GM12878 (cell line): ENCODE results near the gene LATS2. TPM values are rescaled to one million over a fixed set of nuclear protein-coding genes. Genes with fewer than 3 reads are reported as not detected.
"Not testable (repeated sequence)": the region's sequence is repeated elsewhere in the genome, so short reads cannot be mapped to it uniquely, and the experiment has no call there.

Source experiments
- ATAC-seq: fragments of 200-7000 bp; cut with Tn5 transposase; 3 replicates; pipeline ENCODE4 v1.9.1; 2020; ENCODE audit warnings: mild to moderate bottlenecking, moderate library complexity
- BruUV-seq: library from RNA; stranded (reverse); fragments of 400-500 nt; replicated peaks from 2 replicates; lab custom pipeline; 2021; lab: Mats Ljungman, UMichigan
- CTCF ChIA-PET: fragments of 300-600 bp; sonication (Branson Sonifier 250); formaldehyde crosslinking; extraction: SDS; loops from one replicate; lab custom pipeline; 2021; ENCODE audit warnings: inconsistent platforms; lab: Yijun Ruan, JAX
- POLR2A ChIA-PET: fragments of 350-600 bp; formaldehyde crosslinking; extraction: SDS; loops from one replicate; lab custom pipeline; 2021; ENCODE audit warnings: inconsistent platforms; lab: Charles Lee
- RAD21 ChIA-PET: fragments of 300-600 bp; sonication (Branson Sonifier 250); formaldehyde crosslinking; loops from one replicate; lab custom pipeline; 2023; ENCODE audit warnings: antibody characterized with exemption; ENCODE audit not compliant: unreplicated experiment; lab: Charles Lee
- SMC1A ChIA-PET: fragments of 300-600 bp; sonication (Branson Sonifier 250); formaldehyde crosslinking; loops from one replicate; lab custom pipeline; 2023; ENCODE audit not compliant: unreplicated experiment, uncharacterized antibody; lab: Charles Lee
- DNase-seq: peaks from one replicate; pipeline ENCODE4 v3.0.0-alpha.2; 2011; ENCODE audit warnings: low read depth, low spot score
- FAIRE-seq: peaks from 3 replicates; lab custom pipeline; 2011; peaks lifted over from hg19 to GRCh38; lab: Jason Lieb, UNC
- H2AFZ ChIP-seq: 2 replicates; pipeline ENCODE4 v1.6.0; 2011; ENCODE audit warnings: low read depth, low read length, control low read depth; ENCODE audit not compliant: control insufficient read depth
- H3K27ac ChIP-seq: 2 replicates; pipeline ENCODE4 v1.5.1; 2011; ENCODE audit warnings: control low read depth; ENCODE audit not compliant: control insufficient read depth, insufficient read depth
- H3K27me3 ChIP-seq, 2 experiments: replicated peaks in 1 of 2; 2 replicates each; pipeline versions ENCODE4 v1.6.0 to v1.6.1; 2011; ENCODE audit warnings: low read length in 1 of 2; ENCODE audit not compliant: control insufficient read depth in 2 of 2, insufficient read depth in 2 of 2
- H3K36me3 ChIP-seq, 2 experiments: 2 replicates each; pipeline ENCODE4 v1.5.1; 2011; ENCODE audit warnings: low read length in 1 of 2; ENCODE audit not compliant: control insufficient read depth in 2 of 2, insufficient read depth in 2 of 2
- H3K4me1 ChIP-seq: 2 replicates; pipeline ENCODE4 v1.6.1; 2011; ENCODE audit warnings: mild to moderate bottlenecking, low read length, moderate library complexity, mixed read lengths; ENCODE audit not compliant: control insufficient read depth, insufficient read depth
- H3K4me2 ChIP-seq: 2 replicates; pipeline ENCODE4 v1.6.0; 2011; ENCODE audit warnings: control low read depth; ENCODE audit not compliant: control insufficient read depth, insufficient read depth
- H3K4me3 ChIP-seq: fragments of 200-600 bp; sonication (generic); 2 replicates; pipeline ENCODE4 v1.5.1; 2016
- H3K79me2 ChIP-seq: 2 replicates; pipeline ENCODE4 v1.6.0; 2011; ENCODE audit warnings: low read length; ENCODE audit not compliant: control insufficient read depth, insufficient read depth
- H3K9ac ChIP-seq: 2 replicates; pipeline ENCODE4 v1.8.0; 2011; ENCODE audit warnings: low read length, control low read depth, mixed read lengths; ENCODE audit not compliant: control insufficient read depth, insufficient read depth
- H3K9me3 ChIP-seq: replicated peaks from 3 replicates; pipeline ENCODE4 v1.5.1; 2011; ENCODE audit warnings: mild to moderate bottlenecking, low read length; ENCODE audit not compliant: control insufficient read depth, insufficient read depth
- H4K20me1 ChIP-seq: 2 replicates; pipeline ENCODE4 v1.6.0; 2011; ENCODE audit not compliant: control insufficient read depth, insufficient read depth
- BACH1 ChIP-seq: fragments of 450-650 bp; IDR thresholded peaks from 2 replicates; pipeline ENCODE4 v1.6.1; 2017; ENCODE audit warnings: mild to moderate bottlenecking, borderline replicate concordance
- JUND ChIP-seq: IDR thresholded peaks from 2 replicates; pipeline ENCODE4 v1.6.1; 2012; ENCODE audit warnings: low read depth, mild to moderate bottlenecking, low read length, improper control_type of control experiment, moderate library complexity
- NFIC ChIP-seq: IDR thresholded peaks from 2 replicates; pipeline ENCODE4 v1.6.1; 2012; ENCODE audit warnings: low read depth, mild to moderate bottlenecking, inconsistent platforms, low read length, moderate library complexity
- SMAD5 ChIP-seq: IDR thresholded peaks from 2 replicates; pipeline ENCODE4 v1.6.1; 2016; ENCODE audit warnings: antibody characterized with exemption, low read depth
- WGBS: methylation state at CpG from one replicate; pipeline ENCODE4 v1.1.6; 2016; ENCODE audit warnings: low lambda C conversion rate; ENCODE audit not compliant: insufficient replicate concordance, insufficient coverage; ENCODE audit errors: missing lambda C conversion rate; 5-methylcytosine and 5-hydroxymethylcytosine counted together
- in situ Hi-C: fragments of 300-500 bp; cut with MboI; formaldehyde crosslinking; loops from 9 replicates; pipeline ENCODE4 v1.14.3; 2018; ENCODE audit warnings: mixed read lengths
- intact Hi-C: fragments of 100-400 bp; cut with micrococcal nuclease; formaldehyde crosslinking; loops from one replicate; pipeline ENCODE4 v1.14.2; 2022; ENCODE audit not compliant: unreplicated experiment
- polyA plus RNA-seq, 11 experiments: library from polyadenylated mRNA; depleted of rRNA in 4 of 11; unstranded in 6 of 11; stranded (reverse) in 5 of 11; fragments of >200 nt; fragmentation: Nextera tagmentation in 4 of 11; fragmentation: Illumina TruSeq in 1 of 11; extraction: Ambion mirVana in 4 of 11; extraction: Trizol in 1 of 11; gene quantifications; 1 replicate in 1 of 11; 2 replicates in 10 of 11; pipeline versions ENCODE4 v1.2.1 to v1.2.3, GENCODE V29; 2011 to 2016; ENCODE audit warnings: inconsistent platforms in 2 of 11, missing spikeins in 2 of 11, low read depth in 1 of 11
- total RNA-seq, 4 experiments: library from RNA; depleted of rRNA in 3 of 4; stranded (reverse); fragments of >200 nt in 3 of 4; fragmentation: Illumina TruSeq in 1 of 4; extraction: Trizol in 1 of 4; gene quantifications; 2 replicates each; pipeline versions ENCODE4 v1.2.1 to v1.2.3, GENCODE V29; 2013 to 2021
- TF ChIP-seq, protein P1 (sequence below): IDR thresholded peaks from 2 replicates; pipeline ENCODE4 v1.6.1; 2012; ENCODE audit warnings: low read length, inconsistent platforms
- TF ChIP-seq, protein P2 (sequence below): fragments of 450-650 bp; IDR thresholded peaks from 2 replicates; pipeline ENCODE4 v1.6.1; 2014; ENCODE audit warnings: mild to moderate bottlenecking
- TF ChIP-seq, protein P3 (sequence below): fragments of 450-650 bp; IDR thresholded peaks from 2 replicates; pipeline ENCODE4 v1.6.1; 2018; ENCODE audit warnings: borderline replicate concordance, mild to moderate bottlenecking; ENCODE audit not compliant: partially characterized antibody

The LATS2 gene
- total and polyA plus RNA-seq, 10 of the 15 experiments (the other 5 are each of a cell fraction or from before 2014, with no cell fraction given), result 0.90 to 7.8 (median 2.0) TPM

DNA sequence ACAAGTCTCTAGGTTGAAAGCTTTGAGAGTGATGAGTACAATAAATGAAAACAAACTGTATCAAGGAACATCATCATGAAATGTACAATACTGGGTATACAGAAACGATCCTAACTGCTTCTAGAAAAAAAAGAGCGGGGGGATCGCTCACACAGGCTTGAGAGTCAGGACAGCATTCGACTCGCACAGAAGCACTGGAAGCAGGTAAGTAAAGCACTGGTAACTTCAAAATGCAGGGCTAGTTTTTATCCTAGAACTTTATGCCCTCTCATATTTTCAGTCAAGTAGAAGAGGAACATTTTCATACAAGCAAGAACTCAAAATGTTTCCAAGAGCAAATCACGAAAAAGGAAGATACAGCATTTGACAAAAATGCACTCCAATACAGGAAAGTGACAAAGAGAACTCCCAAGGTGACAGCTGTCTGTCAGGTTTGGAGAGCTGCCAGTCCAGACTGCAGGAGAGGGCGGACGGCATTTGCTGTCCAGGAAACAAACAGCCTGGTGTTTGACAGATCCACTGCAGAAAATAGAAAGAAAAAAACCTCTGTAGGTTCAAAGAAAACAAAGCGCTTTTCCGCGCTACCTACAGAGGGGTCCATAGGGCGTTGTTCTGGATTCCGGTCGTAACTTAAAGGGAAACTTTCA is 100.6 kb downstream of the LATS2 start:
- Histone ChIP-seq H3K4me2 (no peak overlapping the region), H3K4me3 (no peak overlapping the region), H3K27ac (no peak overlapping the region), H3K27me3 (no peaks in the 10 kb centered on the region), H3K36me3 (no peaks in the 10 kb centered on the region), H3K79me2 (no peaks in the 10 kb centered on the region), H3K9me3 (no peaks in the 10 kb centered on the region), H4K20me1 (no peaks in the 10 kb centered on the region), H2AFZ (no peak overlapping the region), H3K4me1 (no peaks in the 10 kb centered on the region), H3K9ac (no peak overlapping the region)
- ChIA-PET RAD21 (no interaction called here), POLR2A (no interaction called here), SMC1A (no interaction called here), CTCF (no interaction called here)
- in situ Hi-C loops, result no loop called here
- TF ChIP-seq NFIC, result no peak
- TF ChIP-seq BACH1, result no peak
- no peak for TF ChIP-seq JUND
- no peak for TF ChIP-seq SMAD5
- TF ChIP-seq, protein P1, sequence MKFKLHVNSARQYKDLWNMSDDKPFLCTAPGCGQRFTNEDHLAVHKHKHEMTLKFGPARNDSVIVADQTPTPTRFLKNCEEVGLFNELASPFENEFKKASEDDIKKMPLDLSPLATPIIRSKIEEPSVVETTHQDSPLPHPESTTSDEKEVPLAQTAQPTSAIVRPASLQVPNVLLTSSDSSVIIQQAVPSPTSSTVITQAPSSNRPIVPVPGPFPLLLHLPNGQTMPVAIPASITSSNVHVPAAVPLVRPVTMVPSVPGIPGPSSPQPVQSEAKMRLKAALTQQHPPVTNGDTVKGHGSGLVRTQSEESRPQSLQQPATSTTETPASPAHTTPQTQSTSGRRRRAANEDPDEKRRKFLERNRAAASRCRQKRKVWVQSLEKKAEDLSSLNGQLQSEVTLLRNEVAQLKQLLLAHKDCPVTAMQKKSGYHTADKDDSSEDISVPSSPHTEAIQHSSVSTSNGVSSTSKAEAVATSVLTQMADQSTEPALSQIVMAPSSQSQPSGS, result no peak
- TF ChIP-seq, protein P2, sequence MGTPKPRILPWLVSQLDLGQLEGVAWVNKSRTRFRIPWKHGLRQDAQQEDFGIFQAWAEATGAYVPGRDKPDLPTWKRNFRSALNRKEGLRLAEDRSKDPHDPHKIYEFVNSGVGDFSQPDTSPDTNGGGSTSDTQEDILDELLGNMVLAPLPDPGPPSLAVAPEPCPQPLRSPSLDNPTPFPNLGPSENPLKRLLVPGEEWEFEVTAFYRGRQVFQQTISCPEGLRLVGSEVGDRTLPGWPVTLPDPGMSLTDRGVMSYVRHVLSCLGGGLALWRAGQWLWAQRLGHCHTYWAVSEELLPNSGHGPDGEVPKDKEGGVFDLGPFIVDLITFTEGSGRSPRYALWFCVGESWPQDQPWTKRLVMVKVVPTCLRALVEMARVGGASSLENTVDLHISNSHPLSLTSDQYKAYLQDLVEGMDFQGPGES, result no peak
- TF ChIP-seq, protein P3, sequence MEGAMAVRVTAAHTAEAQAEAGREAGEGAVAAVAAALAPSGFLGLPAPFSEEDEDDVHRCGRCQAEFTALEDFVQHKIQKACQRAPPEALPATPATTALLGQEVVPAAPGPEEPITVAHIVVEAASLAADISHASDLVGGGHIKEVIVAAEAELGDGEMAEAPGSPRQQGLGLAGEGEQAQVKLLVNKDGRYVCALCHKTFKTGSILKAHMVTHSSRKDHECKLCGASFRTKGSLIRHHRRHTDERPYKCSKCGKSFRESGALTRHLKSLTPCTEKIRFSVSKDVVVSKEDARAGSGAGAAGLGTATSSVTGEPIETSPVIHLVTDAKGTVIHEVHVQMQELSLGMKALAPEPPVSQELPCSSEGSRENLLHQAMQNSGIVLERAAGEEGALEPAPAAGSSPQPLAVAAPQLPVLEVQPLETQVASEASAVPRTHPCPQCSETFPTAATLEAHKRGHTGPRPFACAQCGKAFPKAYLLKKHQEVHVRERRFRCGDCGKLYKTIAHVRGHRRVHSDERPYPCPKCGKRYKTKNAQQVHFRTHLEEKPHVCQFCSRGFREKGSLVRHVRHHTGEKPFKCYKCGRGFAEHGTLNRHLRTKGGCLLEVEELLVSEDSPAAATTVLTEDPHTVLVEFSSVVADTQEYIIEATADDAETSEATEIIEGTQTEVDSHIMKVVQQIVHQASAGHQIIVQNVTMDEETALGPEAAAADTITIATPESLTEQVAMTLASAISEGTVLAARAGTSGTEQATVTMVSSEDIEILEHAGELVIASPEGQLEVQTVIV, result no peak
- no TSS peak for BruUV-seq
- WGBS, result 37% methylated on average over 14 of the region's 14 CpGs
- DNase-seq (no peak), ATAC-seq (no peak), FAIRE-seq (no peak)
- intact Hi-C loops, result no loop called here

DNA sequence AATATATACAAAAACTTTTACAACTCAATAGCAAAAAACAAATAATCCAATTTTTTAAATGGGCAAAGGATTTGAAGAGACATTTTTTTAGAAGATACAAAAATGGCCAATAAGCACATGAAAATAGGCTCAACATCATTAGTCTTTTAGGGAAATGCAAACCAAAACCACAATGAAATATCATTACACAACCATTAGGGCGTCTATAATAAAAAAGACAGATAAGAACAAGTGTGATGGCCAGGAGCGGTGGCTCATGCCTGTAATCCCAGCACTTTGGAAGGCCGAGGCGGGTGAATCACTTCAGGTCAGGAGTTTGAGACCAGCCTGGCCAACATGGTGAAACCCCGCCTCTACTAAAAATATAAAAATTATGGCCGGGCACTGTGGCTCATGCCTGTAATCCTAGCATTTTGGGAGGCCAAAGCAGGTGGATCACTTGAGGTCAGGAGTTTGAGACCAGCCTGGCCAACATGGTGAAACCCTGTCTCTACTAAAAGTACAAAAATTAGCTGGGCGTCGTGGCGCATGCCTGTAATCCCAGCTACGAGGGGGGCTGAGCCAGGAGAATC is 104.3 kb downstream of the LATS2 start:
- not testable (repeated sequence) for ATAC-seq

More for the DNA sequence above, 104.3 kb downstream of the LATS2 start:
- H3K9me3 ChIP-seq, H3K36me3 ChIP-seq, H3K27ac ChIP-seq, H3K4me3 ChIP-seq, RAD21 ChIA-PET, H3K4me1 ChIP-seq, DNase-seq, H3K4me2 ChIP-seq, intact Hi-C loops, H3K27me3 ChIP-seq, FAIRE-seq, H3K79me2 ChIP-seq, H3K9ac ChIP-seq, SMC1A ChIA-PET, CTCF ChIA-PET, BruUV-seq, H4K20me1 ChIP-seq, H2AFZ ChIP-seq, in situ Hi-C loops: not testable (repeated sequence)
- POLR2A ChIA-PET, result interaction anchor here (0.6 kb wide), 1 partner anchor 132 kb away, joined by 5 read pairs; no protein-coding TSS in a partner anchor
- 64% methylated on average over 10 of the region's 10 CpGs for WGBS
